Thyroid gland (tissue), 4 donors: Measurements from ENCODE around the gene TNFSF12. TPM values are rescaled to one million over a fixed set of nuclear protein-coding genes. Genes with fewer than 3 reads are reported as not detected.

Experiments used
- DNase-seq, 2 donors: peaks; one replicate each; pipeline ENCODE4 v3.0.0-alpha.2; 2019
- H3K27ac ChIP-seq, 3 donors: fragments of 200-600 bp; sonication (generic); 1 replicate in 2 of 3; 2 replicates in 1 of 3; pipeline ENCODE4 v1.5.1; 2016 to 2019; ENCODE audit warnings: mild to moderate bottlenecking in 1 of 3, moderate library complexity in 1 of 3
- H3K27me3 ChIP-seq: fragments of 200-600 bp; sonication (generic); one replicate; pipeline ENCODE4 v1.5.1; 2019
- H3K36me3 ChIP-seq, 2 donors: fragments of 200-600 bp; sonication (generic); one replicate each; pipeline ENCODE4 v1.5.1; 2016 to 2019
- H3K4me1 ChIP-seq, 2 donors: fragments of 200-600 bp; sonication (generic); one replicate each; pipeline ENCODE4 v1.5.1; 2017 to 2019
- H3K4me3 ChIP-seq, 3 donors: fragments of 200-600 bp; sonication (generic); replicated peaks in 1 of 3; 1 replicate in 2 of 3; 2 replicates in 1 of 3; pipeline ENCODE4 v1.5.1; 2016; ENCODE audit warnings: mild to moderate bottlenecking in 1 of 3
- H3K9me3 ChIP-seq: fragments of 200-600 bp; sonication (generic); one replicate; pipeline ENCODE4 v1.5.1; 2017
- POLR2A ChIP-seq, 2 donors: fragments of 450-650 bp; IDR thresholded peaks; one replicate each; pipeline ENCODE4 v1.6.1; 2017; ENCODE audit warnings: antibody characterized with exemption in 2 of 2, mild to moderate bottlenecking in 2 of 2, moderate library complexity in 1 of 2
- WGBS, 2 donors: methylation state at CpG; one replicate each; pipeline ENCODE4 v1.1.5; 2017; 5-methylcytosine and 5-hydroxymethylcytosine counted together
- intact Hi-C: fragments of 100-400 bp; cut with DNase I; formaldehyde crosslinking; loops from one replicate; pipeline ENCODE4 v1.15.1; 2023
- total RNA-seq, 4 donors: library from RNA; depleted of rRNA; stranded (reverse); fragments of >200 nt; gene quantifications; one replicate each; pipeline ENCODE4 v1.2.3, GENCODE V29; 2016
- TF ChIP-seq, protein P1 (sequence below), 6 experiments: fragments of 200-600 bp in 3 of 6; fragments of 450-650 bp in 3 of 6; sonication (generic) in 3 of 6; IDR thresholded peaks; one replicate each; pipeline ENCODE4 v1.5.1; 2016 to 2019; ENCODE audit warnings: antibody characterized with exemption in 6 of 6, mild to moderate bottlenecking in 2 of 6, inconsistent platforms in 1 of 6, moderate library complexity in 1 of 6

The TNFSF12 gene
- total RNA-seq, 4 donors from 2014 or later: 17.9 to 39.9 (median 30.8) TPM

DNA sequence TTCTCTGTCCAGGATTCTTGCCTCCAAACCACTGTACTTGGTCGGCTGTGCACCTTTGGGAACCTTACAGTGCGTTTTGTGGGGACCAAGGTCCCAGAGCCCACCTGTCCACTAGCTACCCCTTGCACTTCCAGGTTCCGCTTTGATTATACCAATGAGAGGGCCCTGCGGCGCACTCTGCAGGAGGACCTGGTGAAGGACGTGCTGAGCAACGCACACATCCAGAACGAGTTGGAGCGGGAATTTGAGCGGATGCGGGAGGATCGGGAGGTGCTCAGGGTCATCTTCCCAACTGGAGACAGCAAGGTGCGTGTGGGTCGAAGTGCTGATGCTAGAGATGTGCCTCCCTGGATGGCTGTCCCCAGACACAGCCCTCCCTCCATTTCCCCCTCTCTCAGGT lies 45.9 kb upstream of the TNFSF12 start:
- peaks cover 72 to 98% of the 10 kb centered on the region in 2 donors for H3K36me3 ChIP-seq
- TF ChIP-seq, protein P1, sequence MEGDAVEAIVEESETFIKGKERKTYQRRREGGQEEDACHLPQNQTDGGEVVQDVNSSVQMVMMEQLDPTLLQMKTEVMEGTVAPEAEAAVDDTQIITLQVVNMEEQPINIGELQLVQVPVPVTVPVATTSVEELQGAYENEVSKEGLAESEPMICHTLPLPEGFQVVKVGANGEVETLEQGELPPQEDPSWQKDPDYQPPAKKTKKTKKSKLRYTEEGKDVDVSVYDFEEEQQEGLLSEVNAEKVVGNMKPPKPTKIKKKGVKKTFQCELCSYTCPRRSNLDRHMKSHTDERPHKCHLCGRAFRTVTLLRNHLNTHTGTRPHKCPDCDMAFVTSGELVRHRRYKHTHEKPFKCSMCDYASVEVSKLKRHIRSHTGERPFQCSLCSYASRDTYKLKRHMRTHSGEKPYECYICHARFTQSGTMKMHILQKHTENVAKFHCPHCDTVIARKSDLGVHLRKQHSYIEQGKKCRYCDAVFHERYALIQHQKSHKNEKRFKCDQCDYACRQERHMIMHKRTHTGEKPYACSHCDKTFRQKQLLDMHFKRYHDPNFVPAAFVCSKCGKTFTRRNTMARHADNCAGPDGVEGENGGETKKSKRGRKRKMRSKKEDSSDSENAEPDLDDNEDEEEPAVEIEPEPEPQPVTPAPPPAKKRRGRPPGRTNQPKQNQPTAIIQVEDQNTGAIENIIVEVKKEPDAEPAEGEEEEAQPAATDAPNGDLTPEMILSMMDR (IDR thresholded peaks at IDR 0.05): no peak
- no peak for TF ChIP-seq POLR2A (IDR thresholded peaks at IDR 0.05)
- no peak overlapping the region for H3K27ac ChIP-seq
- no peaks in the 10 kb centered on the region for H3K27me3 ChIP-seq
- intact Hi-C loops: no loop called here
- DNase-seq: no peak
- H3K9me3 ChIP-seq: no peaks in the 10 kb centered on the region
- 88 to 89% methylated on average over 14 of the region's 14 CpGs for WGBS, 2 donors
- H3K4me1 ChIP-seq: no peaks in the 10 kb centered on the region
- no peak overlapping the region for H3K4me3 ChIP-seq

DNA sequence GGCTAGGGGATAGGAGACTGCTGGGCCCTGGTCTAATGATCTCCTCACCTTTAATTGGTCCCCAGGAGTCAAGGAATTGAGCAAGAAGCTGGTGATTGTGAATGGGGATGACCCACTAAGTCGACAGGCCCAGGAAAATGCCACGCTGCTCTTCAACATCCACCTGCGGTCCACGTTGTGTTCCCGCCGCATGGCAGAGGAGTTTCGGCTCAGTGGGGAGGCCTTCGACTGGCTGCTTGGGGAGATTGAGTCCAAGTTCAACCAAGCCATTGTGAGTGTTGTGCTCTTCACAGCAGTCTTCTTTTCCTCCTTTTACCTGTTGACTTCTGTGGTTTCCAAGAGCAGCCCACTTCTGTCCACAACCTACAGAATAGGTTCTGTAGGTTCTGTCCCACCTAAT lies 45.3 kb upstream of the TNFSF12 start:
- Histone ChIP-seq H3K27me3 (no peaks in the 10 kb centered on the region), H3K27ac (no peak overlapping the region), H3K9me3 (no peaks in the 10 kb centered on the region), H3K4me3 (no peak overlapping the region), H3K4me1 (no peaks in the 10 kb centered on the region), H3K36me3 (peaks cover 74 to 98% of the 10 kb centered on the region in 2 donors)
- intact Hi-C loops: no loop called here
- WGBS, 2 donors: 95 to 96% methylated on average over 8 of the region's 8 CpGs
- TF ChIP-seq, protein P1 (IDR thresholded peaks at IDR 0.05): no peak
- no peak for TF ChIP-seq POLR2A (IDR thresholded peaks at IDR 0.05)
- no peak for DNase-seq

DNA sequence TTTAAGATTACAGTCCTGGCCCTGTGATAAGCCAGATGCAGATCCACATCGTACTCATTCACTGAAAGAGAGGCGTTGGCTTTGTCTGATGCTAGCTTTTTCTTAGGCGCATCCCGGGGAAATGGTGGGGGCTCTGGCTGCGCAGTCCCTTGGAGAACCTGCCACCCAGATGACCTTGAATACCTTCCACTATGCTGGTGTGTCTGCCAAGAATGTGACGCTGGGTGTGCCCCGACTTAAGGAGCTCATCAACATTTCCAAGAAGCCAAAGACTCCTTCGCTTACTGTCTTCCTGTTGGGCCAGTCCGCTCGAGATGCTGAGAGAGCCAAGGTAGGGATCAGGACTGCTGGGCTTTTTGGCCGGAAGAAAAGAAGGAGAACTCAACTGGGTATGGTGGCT lies 40.7 kb upstream of the TNFSF12 start:
- Histone ChIP-seq H3K27ac (no peak overlapping the region), H3K27me3 (no peaks in the 10 kb centered on the region), H3K4me3 (no peak overlapping the region), H3K4me1 (no peaks in the 10 kb centered on the region), H3K36me3 (peaks cover 75 to 96% of the 10 kb centered on the region in 2 donors), H3K9me3 (no peaks in the 10 kb centered on the region)
- no peak for TF ChIP-seq POLR2A (IDR thresholded peaks at IDR 0.05)
- TF ChIP-seq, protein P1 (IDR thresholded peaks at IDR 0.05): no peak
- DNase-seq: no peak
- intact Hi-C loops: no loop called here
- WGBS, 2 donors: 91 to 97% methylated on average over 11 of the region's 11 CpGs

DNA sequence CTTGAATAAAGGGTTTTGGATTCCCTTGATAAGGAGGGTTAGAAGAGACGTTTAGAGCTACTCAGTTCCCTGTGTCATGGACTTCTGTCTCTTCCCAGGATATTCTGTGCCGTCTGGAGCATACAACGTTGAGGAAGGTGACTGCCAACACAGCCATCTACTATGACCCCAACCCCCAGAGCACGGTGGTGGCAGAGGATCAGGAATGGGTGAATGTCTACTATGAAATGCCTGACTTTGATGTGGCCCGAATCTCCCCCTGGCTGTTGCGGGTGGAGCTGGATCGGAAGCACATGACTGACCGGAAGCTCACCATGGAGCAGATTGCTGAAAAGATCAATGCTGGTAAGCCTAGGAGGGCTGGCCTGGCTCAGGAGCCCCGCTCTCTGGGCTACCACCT lies 40.0 kb upstream of the TNFSF12 start:
- Histone ChIP-seq H3K4me1 (no peaks in the 10 kb centered on the region), H3K4me3 (no peak overlapping the region), H3K27ac (no peak overlapping the region), H3K27me3 (no peaks in the 10 kb centered on the region), H3K36me3 (peaks cover 75 to 96% of the 10 kb centered on the region in 2 donors), H3K9me3 (no peaks in the 10 kb centered on the region)
- WGBS, 2 donors: 93 to 96% methylated on average over 9 of the region's 9 CpGs
- TF ChIP-seq, protein P1 (IDR thresholded peaks at IDR 0.05): no peak
- no peak for TF ChIP-seq POLR2A (IDR thresholded peaks at IDR 0.05)
- intact Hi-C loops: no loop called here
- no peak for DNase-seq

DNA sequence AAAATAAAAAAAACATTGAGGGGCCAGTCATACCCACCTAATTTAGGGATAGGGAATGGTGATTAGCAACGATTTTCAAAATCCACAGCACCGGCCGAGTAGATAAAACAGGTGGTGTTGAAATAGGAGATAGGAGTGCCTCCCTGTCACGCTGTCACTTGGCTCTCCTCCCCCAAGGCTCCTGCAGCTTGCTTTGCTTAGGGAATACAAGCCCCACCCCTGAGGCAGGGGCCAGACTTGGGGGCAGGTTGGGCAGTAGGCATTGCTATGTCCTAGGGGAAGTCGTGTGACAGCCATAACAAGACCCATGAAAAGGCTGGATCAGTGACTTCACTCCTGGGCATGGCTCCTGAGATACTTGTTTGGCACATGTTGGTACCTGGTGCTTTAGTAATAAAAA lies 38.9 kb upstream of the TNFSF12 start:
- no peak for DNase-seq

More for the DNA sequence above, 38.9 kb upstream of the TNFSF12 start:
- H3K27me3 ChIP-seq: no peaks in the 10 kb centered on the region
- H3K27ac ChIP-seq: no peak overlapping the region
- H3K4me3 ChIP-seq: no peak overlapping the region
- TF ChIP-seq, protein P1 (IDR thresholded peaks at IDR 0.05): no peak
- H3K4me1 ChIP-seq: no peaks in the 10 kb centered on the region
- intact Hi-C loops: no loop called here
- H3K9me3 ChIP-seq: no peaks in the 10 kb centered on the region
- peaks cover 71 to 91% of the 10 kb centered on the region in 2 donors for H3K36me3 ChIP-seq
- 87 to 90% methylated on average over 5 of the region's 5 CpGs for WGBS, 2 donors
